Stimulated activated naive CD8-positive, alpha-beta T cell treated with anti-CD3 and anti-CD28 coated beads, Interleukin-15, Interleukin-2, amounts not matched to agents 100 ng/mL and 50 ng/mL, for 24 hours (primary cell): ENCODE data around the gene SMARCB1.

Experiments
- H3K27ac Mint-ChIP-seq: one replicate; pipeline ENCODE4 v1.8.0; 2021; ENCODE audit warnings: mild to moderate bottlenecking, mixed read lengths
- H3K27me3 Mint-ChIP-seq: one replicate; pipeline ENCODE4 v1.8.0; 2021; ENCODE audit warnings: mixed read lengths
- H3K36me3 Mint-ChIP-seq: one replicate; pipeline ENCODE4 v1.8.0; 2021; ENCODE audit warnings: low read depth, mixed read lengths
- H3K4me1 Mint-ChIP-seq: one replicate; pipeline ENCODE4 v1.8.0; 2021; ENCODE audit warnings: low read depth, mixed read lengths
- H3K4me3 Mint-ChIP-seq: one replicate; pipeline ENCODE4 v1.8.0; 2021; ENCODE audit warnings: mild to moderate bottlenecking, mixed read lengths
- H3K9me3 Mint-ChIP-seq: one replicate; pipeline ENCODE4 v1.8.0; 2021; ENCODE audit warnings: mixed read lengths

The SMARCB1 gene

DNA sequence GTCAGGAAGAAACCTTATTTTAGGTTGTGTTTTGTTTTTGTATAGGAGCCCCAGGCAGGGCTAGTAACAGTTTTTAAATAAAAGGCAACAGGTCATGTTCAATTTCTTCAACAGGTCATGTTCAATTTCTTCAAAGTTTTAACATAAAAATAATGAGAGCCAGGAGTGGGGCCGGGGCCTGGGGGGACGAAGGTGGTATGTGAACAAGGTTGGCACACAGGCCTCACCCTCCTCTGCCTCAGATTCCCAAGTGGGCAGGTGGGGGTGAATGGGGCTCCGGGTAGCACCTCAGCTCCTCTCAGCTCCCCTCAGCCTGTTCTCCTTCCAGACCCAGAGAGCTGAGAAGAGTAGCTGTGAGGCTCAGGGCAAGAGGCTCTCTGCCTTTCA is 47.6 kb downstream of the SMARCB1 start:
- Mint-ChIP-seq H3K4me3 (no peak overlapping the region), H3K4me1 (peaks cover 22% of the 10 kb centered on the region), H3K9me3 (no peaks in the 10 kb centered on the region), H3K36me3 (peaks cover 22% of the 10 kb centered on the region), H3K27ac (no peak overlapping the region), H3K27me3 (peaks cover 3% of the 10 kb centered on the region)

DNA sequence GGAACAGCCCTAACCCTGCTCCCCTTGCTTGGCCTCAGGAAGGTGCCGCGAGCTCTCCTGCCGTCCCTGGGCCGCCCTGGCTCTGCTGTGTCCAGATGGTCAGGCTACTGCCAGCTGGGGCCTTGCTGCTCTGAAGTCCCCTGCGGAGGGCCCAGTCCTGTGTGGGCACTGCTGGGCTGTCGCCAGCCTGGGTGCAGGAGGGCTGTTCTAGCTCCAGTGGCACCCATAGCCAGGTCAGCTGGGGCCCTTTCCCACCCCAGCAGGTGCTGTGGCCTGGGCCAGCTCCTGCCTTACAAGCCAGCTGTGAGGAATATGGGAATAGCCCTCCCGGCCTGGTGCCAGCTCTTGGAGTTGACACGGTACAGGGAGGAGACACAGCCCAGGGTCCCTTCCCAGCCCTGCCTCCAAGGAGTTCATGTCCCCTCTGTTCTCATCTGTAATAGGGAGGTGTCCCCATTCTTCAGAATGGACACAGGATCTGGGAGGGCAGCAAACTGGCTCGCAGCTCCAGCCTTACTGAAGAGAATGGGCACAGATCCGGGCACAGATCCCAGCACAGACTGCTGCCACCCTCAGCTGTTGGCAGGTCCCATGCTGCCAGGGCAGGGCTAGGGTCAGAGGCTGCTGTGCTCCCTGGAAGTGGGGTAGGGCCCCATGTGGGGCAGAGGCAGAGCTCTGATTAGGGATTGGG is 48.2 kb downstream of the SMARCB1 start:
- Mint-ChIP-seq H3K27ac (no peak overlapping the region), H3K4me1 (peaks cover 27% of the 10 kb centered on the region), H3K27me3 (peaks cover 3% of the 10 kb centered on the region), H3K36me3 (peaks cover 17% of the 10 kb centered on the region), H3K4me3 (no peak overlapping the region), H3K9me3 (no peaks in the 10 kb centered on the region)

DNA sequence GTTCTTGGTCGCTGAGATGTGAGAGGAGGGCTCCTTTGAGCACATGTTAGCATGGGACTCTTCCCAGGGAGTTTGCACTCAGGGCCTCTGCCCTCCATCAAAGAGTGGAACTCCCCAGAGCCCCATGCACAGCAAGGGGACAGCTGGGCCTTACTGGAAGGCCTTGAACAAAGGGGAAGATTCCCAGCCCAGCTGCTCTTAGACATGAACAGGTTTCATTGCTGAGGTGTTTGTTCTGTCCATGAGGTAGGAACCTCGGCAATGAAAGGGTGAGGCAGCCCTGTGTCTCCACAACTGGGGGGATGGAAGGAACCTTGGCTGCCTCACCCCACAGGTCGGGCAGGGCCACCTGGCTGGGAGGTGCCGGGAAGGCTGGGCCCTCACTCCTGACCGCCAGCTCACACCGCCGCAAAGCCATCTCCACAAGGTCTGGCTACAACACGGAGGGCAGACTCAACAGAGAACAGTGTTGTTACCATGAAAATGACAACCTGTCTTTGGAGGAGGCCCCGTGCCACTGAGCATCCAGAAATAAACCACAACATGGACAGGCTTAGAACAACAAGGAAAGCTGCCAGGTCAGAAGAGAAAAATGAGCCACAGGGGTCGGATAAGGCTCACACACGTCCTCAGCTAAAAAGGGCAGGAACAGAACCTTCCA is 48.8 kb downstream of the SMARCB1 start:
- Mint-ChIP-seq H3K27me3 (peaks cover 3% of the 10 kb centered on the region), H3K36me3 (peaks cover 12% of the 10 kb centered on the region), H3K9me3 (no peaks in the 10 kb centered on the region), H3K4me3 (no peak overlapping the region), H3K4me1 (peaks cover 28% of the 10 kb centered on the region), H3K27ac (peak overlapping the region; percentile 26)

DNA sequence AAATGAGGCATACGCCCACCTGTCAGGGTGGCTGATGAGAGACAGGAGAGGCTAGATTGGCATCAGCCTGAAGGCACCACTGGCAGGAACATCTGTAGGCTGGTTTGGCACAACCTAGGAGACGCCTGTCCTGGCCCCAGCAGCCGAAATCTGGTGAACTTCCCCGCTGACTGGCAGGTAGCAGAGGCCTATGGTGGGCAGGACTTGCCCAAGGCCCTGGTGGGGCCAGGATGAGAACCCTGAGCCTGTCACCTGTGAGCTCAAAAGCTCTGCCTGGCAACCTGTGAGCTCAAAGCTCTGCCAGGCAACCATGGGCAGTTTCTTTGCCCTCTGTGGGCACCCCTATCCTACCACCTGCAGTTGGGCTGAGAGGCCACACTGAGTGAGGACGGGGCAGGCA is 49.5 kb downstream of the SMARCB1 start:
- peaks cover 3% of the 10 kb centered on the region for H3K27me3 Mint-ChIP-seq
- peaks cover 28% of the 10 kb centered on the region for H3K4me1 Mint-ChIP-seq
- no peak overlapping the region for H3K4me3 Mint-ChIP-seq
- no peaks in the 10 kb centered on the region for H3K9me3 Mint-ChIP-seq
- no peak overlapping the region for H3K27ac Mint-ChIP-seq
- peaks cover 8% of the 10 kb centered on the region for H3K36me3 Mint-ChIP-seq

- Mint-ChIP-seq H3K4me3 (peak overlapping the region; percentile 37), H3K27ac (no peak overlapping the region), H3K9me3 (no peaks in the 10 kb centered on the region), H3K4me1 (peaks cover 28% of the 10 kb centered on the region), H3K27me3 (peaks cover 3% of the 10 kb centered on the region), H3K36me3 (peaks cover 8% of the 10 kb centered on the region)
Measured at GRCh38 chr22:23836692-23837495, 50.1 kb downstream of the SMARCB1 start.

- H3K4me3 Mint-ChIP-seq = peak overlapping the region; percentile 89
- peaks cover 28% of the 10 kb centered on the region for H3K4me1 Mint-ChIP-seq
- peaks cover 8% of the 10 kb centered on the region for H3K36me3 Mint-ChIP-seq
- H3K27me3 Mint-ChIP-seq = peaks cover 3% of the 10 kb centered on the region
- no peak overlapping the region for H3K27ac Mint-ChIP-seq
- H3K9me3 Mint-ChIP-seq = no peaks in the 10 kb centered on the region
Measured at GRCh38 chr22:23837496-23837859, 50.7 kb downstream of the SMARCB1 start.

GRCh38 chr22:23837911-23838680 is 51.3 kb downstream of the SMARCB1 start:
- H3K27ac Mint-ChIP-seq = peak overlapping the region; percentile 87
- no peaks in the 10 kb centered on the region for H3K9me3 Mint-ChIP-seq
- H3K27me3 Mint-ChIP-seq = peaks cover 3% of the 10 kb centered on the region
- peaks cover 8% of the 10 kb centered on the region for H3K36me3 Mint-ChIP-seq
- H3K4me1 Mint-ChIP-seq = peaks cover 28% of the 10 kb centered on the region
- H3K4me3 Mint-ChIP-seq = peak overlapping the region; percentile 89

DNA sequence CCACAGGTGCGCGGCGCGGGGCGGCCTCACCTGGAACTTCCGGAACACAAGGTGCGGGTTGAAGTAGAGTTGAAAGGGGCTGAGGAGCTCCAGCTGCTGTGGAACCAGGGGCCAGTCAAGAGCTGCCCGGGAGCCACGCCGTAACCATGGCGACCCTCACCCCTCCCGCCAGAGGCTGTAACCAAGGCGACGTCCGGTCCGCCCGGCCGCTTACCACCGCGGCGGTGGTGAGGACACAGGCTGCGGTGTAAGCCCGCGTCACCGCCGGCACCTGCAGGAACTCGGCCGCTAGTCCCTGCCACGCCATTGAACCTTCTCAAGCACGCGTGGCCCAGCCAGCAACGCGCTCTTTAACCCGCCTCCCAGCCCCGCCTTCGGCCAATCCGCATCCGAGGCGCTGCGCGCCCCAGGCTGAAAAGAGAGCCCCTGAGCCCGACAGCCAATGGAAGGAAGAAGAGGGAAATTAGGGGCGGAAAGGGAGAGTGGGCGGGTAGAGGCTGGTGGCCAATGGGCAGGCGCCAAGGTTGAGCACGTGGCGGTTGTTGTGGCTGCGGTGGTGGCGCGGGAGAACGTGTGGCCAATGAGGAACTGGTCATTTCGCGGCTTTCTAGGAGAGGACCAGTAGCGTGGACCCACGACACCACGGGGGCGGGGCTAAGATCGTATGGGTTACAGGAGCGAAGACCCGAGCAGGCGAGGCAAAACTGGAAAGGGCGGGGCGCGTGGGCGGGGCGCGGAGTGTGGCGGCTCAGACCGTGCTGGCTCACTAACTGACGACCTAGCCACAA is 52.1 kb downstream of the SMARCB1 start, which contains the start of gene DERL3:
DERL3 (minus strand) TSS at position 326 of the 788 bp plus-strand sequence; CDS start at position 307, 19 bp downstream.
- Mint-ChIP-seq H3K36me3 (peaks cover 8% of the 10 kb centered on the region), H3K4me1 (peaks cover 28% of the 10 kb centered on the region), H3K27me3 (peaks cover 3% of the 10 kb centered on the region), H3K9me3 (no peaks in the 10 kb centered on the region), H3K4me3 (peak within 1 kb of the TSS; percentile 89), H3K27ac (peak within 1 kb of the TSS; percentile 94)

GRCh38 chr22:23840026-23840425 is 53.3 kb downstream of the SMARCB1 start:
- Mint-ChIP-seq H3K27ac (no peak overlapping the region), H3K27me3 (peaks cover 3% of the 10 kb centered on the region), H3K4me3 (peak overlapping the region; percentile 15), H3K9me3 (no peaks in the 10 kb centered on the region), H3K4me1 (peaks cover 32% of the 10 kb centered on the region), H3K36me3 (peaks cover 8% of the 10 kb centered on the region)

GRCh38 chr22:23841292-23841691 is 54.5 kb downstream of the SMARCB1 start:
- Mint-ChIP-seq H3K4me1 (peaks cover 37% of the 10 kb centered on the region), H3K27me3 (peaks cover 3% of the 10 kb centered on the region), H3K9me3 (no peaks in the 10 kb centered on the region), H3K36me3 (no peaks in the 10 kb centered on the region), H3K4me3 (no peak overlapping the region), H3K27ac (no peak overlapping the region)

- no peaks in the 10 kb centered on the region for H3K36me3 Mint-ChIP-seq
- H3K27ac Mint-ChIP-seq = no peak overlapping the region
- H3K27me3 Mint-ChIP-seq = peaks cover 3% of the 10 kb centered on the region
- no peaks in the 10 kb centered on the region for H3K9me3 Mint-ChIP-seq
- H3K4me3 Mint-ChIP-seq = no peak overlapping the region
- peaks cover 40% of the 10 kb centered on the region for H3K4me1 Mint-ChIP-seq
Measured at GRCh38 chr22:23841736-23842445, 55.1 kb downstream of the SMARCB1 start.

GRCh38 chr22:23842599-23842998 is 55.8 kb downstream of the SMARCB1 start:
- no peak overlapping the region for H3K4me3 Mint-ChIP-seq
- no peaks in the 10 kb centered on the region for H3K36me3 Mint-ChIP-seq
- H3K27me3 Mint-ChIP-seq = peaks cover 3% of the 10 kb centered on the region
- peaks cover 36% of the 10 kb centered on the region for H3K4me1 Mint-ChIP-seq
- H3K9me3 Mint-ChIP-seq = no peaks in the 10 kb centered on the region
- no peak overlapping the region for H3K27ac Mint-ChIP-seq

DNA sequence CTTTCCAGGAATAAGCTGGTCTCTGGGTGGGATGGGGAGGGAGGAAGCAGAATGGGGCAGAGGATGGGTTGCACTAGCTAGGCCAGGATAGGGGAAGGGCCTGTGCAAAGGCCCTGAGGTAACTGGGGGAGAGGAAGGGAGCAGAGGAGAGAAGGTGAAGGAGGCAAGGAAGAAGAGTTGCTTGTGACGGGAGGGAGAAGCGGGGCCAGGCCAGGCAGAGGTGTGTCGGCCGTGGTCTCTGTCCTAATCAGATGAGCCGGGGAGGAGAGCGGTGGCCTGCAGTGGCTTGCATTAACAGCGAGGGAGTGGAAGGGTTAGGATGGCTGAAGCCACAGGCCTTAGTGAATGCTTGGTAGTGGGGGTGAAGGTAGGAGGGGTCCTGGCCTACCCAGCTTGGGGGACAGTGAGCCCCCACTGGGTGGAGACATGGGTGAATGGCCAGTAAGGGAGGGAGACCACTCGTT is 58.0 kb downstream of the SMARCB1 start:
- no peaks in the 10 kb centered on the region for H3K27me3 Mint-ChIP-seq
- no peak overlapping the region for H3K4me3 Mint-ChIP-seq
- H3K4me1 Mint-ChIP-seq = peaks cover 17% of the 10 kb centered on the region
- H3K9me3 Mint-ChIP-seq = no peaks in the 10 kb centered on the region
- H3K36me3 Mint-ChIP-seq = no peaks in the 10 kb centered on the region
- no peak overlapping the region for H3K27ac Mint-ChIP-seq
